Mesangial cell (primary cell): Measurements from ENCODE around the gene OR4D2. TPM values are rescaled to one million over a fixed set of nuclear protein-coding genes. Genes with fewer than 3 reads are reported as not detected.

Experiments used
- total RNA-seq: library from RNA; depleted of rRNA; stranded (reverse); fragments of >200 nt; gene quantifications from 2 replicates; pipeline ENCODE4 v1.2.3, GENCODE V29; 2015

Gene OR4D2
- total RNA-seq: not detected in 2 replicates

GRCh38 chr17:58166682-58167081 is at the start of gene OR4D2:
Gene OR4D2 (plus strand): TSS chr17:58166982. CDS start chr17:58169656, 2,674 bp downstream.

GRCh38 chr17:58147930-58148434 is 18.8 kb upstream of the OR4D2 start, which contains the start of gene OR4D1:
Gene OR4D1 (plus strand): TSS chr17:58148384. CDS start chr17:58155154, 6,770 bp downstream.

GRCh38 chr17:58192612-58193011 is 25.8 kb downstream of the OR4D2 start, which contains the start of gene EPX:
Gene EPX (plus strand): TSS chr17:58192726. CDS start chr17:58192847, 121 bp downstream.

GRCh38 chr17:58219007-58219788 is 52.4 kb downstream of the OR4D2 start, which contains the start of gene MKS1:
Gene MKS1 (minus strand): TSS chr17:58219255. CDS start chr17:58219230, 25 bp downstream.

Other genes with a start within 250 kb of the OR4D2 start
- gene CUEDC1, start 211.6 kb upstream of the OR4D2 start, total RNA-seq: 16.3 and 28.5 TPM in 2 replicates
- 63.3 and 65.2 TPM in 2 replicates for gene VEZF1, start 178.7 kb upstream of the OR4D2 start, total RNA-seq
- gene SRSF1, start 159.7 kb upstream of the OR4D2 start, total RNA-seq: 88.7 and 250 TPM in 2 replicates
- 10.1 and 11.4 TPM in 2 replicates for gene DYNLL2, start 83.6 kb upstream of the OR4D2 start, total RNA-seq
- not detected in 2 replicates for gene OR4D1, start 18.6 kb upstream of the OR4D2 start, total RNA-seq
- gene EPX, start 25.7 kb downstream of the OR4D2 start, total RNA-seq: not detected in 2 replicates
- gene MKS1, start 52.3 kb downstream of the OR4D2 start, total RNA-seq: 10.8 and 14.6 TPM in 2 replicates
- gene LPO, start 71.6 kb downstream of the OR4D2 start, total RNA-seq: not detected in 2 replicates
- gene MPO, start 114.0 kb downstream of the OR4D2 start, total RNA-seq: 0.13 TPM in 1 of 2 replicates, not detected in the other
- gene TSPOAP1, start 161.8 kb downstream of the OR4D2 start, total RNA-seq: 1.6 and 15.8 TPM in 2 replicates
- 43.2 and 47.7 TPM in 2 replicates for gene SUPT4H1, start 185.2 kb downstream of the OR4D2 start, total RNA-seq